ENCODE data around the gene VTI1A.

- TF ChIP-seq CTCF (IDR thresholded peaks at IDR 0.05) (no peak), POLR2A (IDR thresholded peaks at IDR 0.05) (no peak)
Observed at GRCh38 chr10:112533916-112534315, 86.9 kb downstream of the VTI1A start.

All from uterus (tissue), 2 donors.